ENCODE data around the gene MYBPC3. TPM values are rescaled to one million over a fixed set of nuclear protein-coding genes. Genes with fewer than 3 reads are reported as not detected.
A peak's percentile ranks its signal among the peaks of the same experiment; 100 is the strongest.

MYBPC3 gene
- total RNA-seq, 2 donors from 2014 or later: 797 to 1,210 TPM

DNA sequence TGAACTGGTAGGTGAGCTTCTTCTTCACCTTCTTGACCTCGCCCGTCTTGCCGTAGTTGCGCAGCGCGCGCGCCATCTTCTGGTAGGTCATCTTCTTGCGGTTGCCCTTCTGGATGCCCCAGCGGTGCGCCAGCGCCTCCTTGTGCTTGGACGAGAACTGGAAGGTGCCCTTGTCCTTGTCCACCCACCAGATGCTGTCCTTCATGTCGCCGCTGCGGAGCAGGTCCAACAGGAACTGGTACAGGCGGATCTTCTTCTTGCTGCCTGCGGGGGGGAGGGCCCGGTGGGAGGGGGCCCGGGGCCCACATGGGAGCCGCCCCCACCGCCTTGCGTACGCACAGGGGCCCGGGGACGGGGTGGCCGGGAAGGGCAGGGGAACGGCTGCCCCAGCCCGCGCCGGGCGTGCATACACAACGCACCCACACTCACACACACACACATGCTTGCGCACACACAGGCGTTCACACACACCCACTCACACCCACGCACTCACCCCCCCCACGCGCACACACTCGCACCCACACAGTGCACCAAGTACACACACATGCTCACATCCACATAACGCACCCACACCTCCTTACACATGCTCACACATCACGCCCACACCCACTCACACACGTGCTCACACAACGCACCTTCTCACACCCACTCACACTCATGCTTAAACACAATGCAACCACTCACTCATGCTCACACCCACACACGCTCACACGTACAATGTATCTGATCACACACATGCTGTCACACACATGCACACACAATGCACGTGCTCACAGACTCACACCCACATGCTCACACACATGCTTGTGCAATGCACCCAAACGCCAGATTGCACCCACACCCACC lies 3.0 kb upstream of the MYBPC3 start:
- H3K27ac ChIP-seq: peak overlapping the region; percentile 88 to 98
- H3K36me3 ChIP-seq: peaks cover 10% of the 10 kb centered on the region
- peak; percentile 91 to 98 for TF ChIP-seq CTCF (IDR thresholded peaks at IDR 0.05)
- peaks cover 0 to 12% of the 10 kb centered on the region in 2 donors for H3K4me1 ChIP-seq
- H3K4me3 ChIP-seq: peak overlapping the region; percentile 33 to 56
- no peaks in the 10 kb centered on the region for H3K9me3 ChIP-seq
- H3K27me3 ChIP-seq: no peaks in the 10 kb centered on the region
- peak; percentile 95 for DNase-seq (ENCODE audit: low spot score)

- peaks cover 0 to 12% of the 10 kb centered on the region in 2 donors for H3K4me1 ChIP-seq
- TF ChIP-seq CTCF (IDR thresholded peaks at IDR 0.05): no peak
- peak overlapping the region; percentile 33 to 56 for H3K4me3 ChIP-seq
- no peak for DNase-seq (ENCODE audit: low spot score)
- H3K27ac ChIP-seq: peak overlapping the region; percentile 88 to 98
- peaks cover 16% of the 10 kb centered on the region for H3K36me3 ChIP-seq
- no peaks in the 10 kb centered on the region for H3K9me3 ChIP-seq
- no peaks in the 10 kb centered on the region for H3K27me3 ChIP-seq
Observed at GRCh38 chr11:47354913-47355282, 2.4 kb upstream of the MYBPC3 start.

- H3K9me3 ChIP-seq: no peaks in the 10 kb centered on the region
- peak overlapping the region; percentile 88 to 98 for H3K27ac ChIP-seq
- peak overlapping the region in 1 of 2 donors; percentile 56 for H3K4me3 ChIP-seq
- no peaks in the 10 kb centered on the region for H3K27me3 ChIP-seq
- DNase-seq (ENCODE audit: low spot score): no peak
- no peak for TF ChIP-seq CTCF (IDR thresholded peaks at IDR 0.05)
- H3K36me3 ChIP-seq: peaks cover 24% of the 10 kb centered on the region
- peaks cover 0 to 12% of the 10 kb centered on the region in 2 donors for H3K4me1 ChIP-seq
Observed at GRCh38 chr11:47353978-47354774, 1.7 kb upstream of the MYBPC3 start.

- Histone ChIP-seq H3K36me3 (peaks cover 49% of the 10 kb centered on the region), H3K4me3 (peak overlapping the region; percentile 59 to 61), H3K9me3 (no peaks in the 10 kb centered on the region), H3K27ac (peak overlapping the region; percentile 88 to 98), H3K4me1 (peaks cover 0 to 30% of the 10 kb centered on the region in 2 donors), H3K27me3 (no peaks in the 10 kb centered on the region)
- DNase-seq (ENCODE audit: low spot score): no peak
- no peak for TF ChIP-seq CTCF (IDR thresholded peaks at IDR 0.05)
Observed at GRCh38 chr11:47351156-47352126, 1.1 kb downstream of the MYBPC3 start.

GRCh38 chr11:47350315-47350714 lies 2.2 kb downstream of the MYBPC3 start:
- Histone ChIP-seq H3K9me3 (no peaks in the 10 kb centered on the region), H3K27ac (peak overlapping the region; percentile 88 to 98), H3K4me1 (peaks cover 0 to 25% of the 10 kb centered on the region in 2 donors), H3K4me3 (peak overlapping the region; percentile 59 to 61), H3K27me3 (no peaks in the 10 kb centered on the region), H3K36me3 (peaks cover 60% of the 10 kb centered on the region)
- no peak for DNase-seq (ENCODE audit: low spot score)
- no peak for TF ChIP-seq CTCF (IDR thresholded peaks at IDR 0.05)

Measured in right atrium auricular region (tissue), 2 donors.